Measurements from ENCODE around the gene KRT35.

The KRT35 gene

GRCh38 chr17:41451154-41451728 is 29.7 kb downstream of the KRT35 start:
- no peaks in the 10 kb centered on the region for H3K36me3 ChIP-seq (ENCODE audit: control insufficient read depth, insufficient read depth, low read length)
- H3K27me3 ChIP-seq (ENCODE audit: control insufficient read depth, insufficient read depth, low read length), result no peaks in the 10 kb centered on the region; the same call in 1 of the 2 replicates
- H3K9ac ChIP-seq (ENCODE audit: low read length), result no peak overlapping the region
- H3K4me1 ChIP-seq (ENCODE audit: control insufficient read depth, insufficient read depth, low read length), result peaks cover 3% of the 10 kb centered on the region; the same call in 1 of the 2 replicates
- no peak overlapping the region for H3K4me3 ChIP-seq (ENCODE audit: low read depth, low read length)
- no peak overlapping the region for H3K27ac ChIP-seq (ENCODE audit: low read depth, low read length)
- peaks cover 11% of the 10 kb centered on the region for H3K9me3 ChIP-seq (ENCODE audit: control insufficient read depth, insufficient read depth, low read depth, low read length)

GRCh38 chr17:41449008-41449407 is 31.9 kb downstream of the KRT35 start:
- H3K4me3 ChIP-seq (ENCODE audit: low read depth, low read length), result no peak overlapping the region
- H3K27ac ChIP-seq (ENCODE audit: low read depth, low read length), result no peak overlapping the region
- H3K4me1 ChIP-seq (ENCODE audit: control insufficient read depth, insufficient read depth, low read length), result peaks cover 3% of the 10 kb centered on the region; the same call in 1 of the 2 replicates
- H3K9ac ChIP-seq (ENCODE audit: low read length), result no peak overlapping the region
- no peaks in the 10 kb centered on the region; the same call in 1 of the 2 replicates for H3K27me3 ChIP-seq (ENCODE audit: control insufficient read depth, insufficient read depth, low read length)
- H3K9me3 ChIP-seq (ENCODE audit: control insufficient read depth, insufficient read depth, low read depth, low read length), result peaks cover 11% of the 10 kb centered on the region
- no peaks in the 10 kb centered on the region for H3K36me3 ChIP-seq (ENCODE audit: control insufficient read depth, insufficient read depth, low read length)

- no peaks in the 10 kb centered on the region; the same call in 1 of the 2 replicates for H3K27me3 ChIP-seq (ENCODE audit: control insufficient read depth, insufficient read depth, low read length)
- H3K4me1 ChIP-seq (ENCODE audit: control insufficient read depth, insufficient read depth, low read length), result peaks cover 3% of the 10 kb centered on the region; the same call in 1 of the 2 replicates
- H3K36me3 ChIP-seq (ENCODE audit: control insufficient read depth, insufficient read depth, low read length), result no peaks in the 10 kb centered on the region
- H3K27ac ChIP-seq (ENCODE audit: low read depth, low read length), result no peak overlapping the region
- no peak overlapping the region for H3K4me3 ChIP-seq (ENCODE audit: low read depth, low read length)
- H3K9me3 ChIP-seq (ENCODE audit: control insufficient read depth, insufficient read depth, low read depth, low read length), result peaks cover 11% of the 10 kb centered on the region
- H3K9ac ChIP-seq (ENCODE audit: low read length), result no peak overlapping the region
Observed at GRCh38 chr17:41448506-41448905, 32.4 kb downstream of the KRT35 start.

GRCh38 chr17:41446806-41447205 is 34.1 kb downstream of the KRT35 start:
- Histone ChIP-seq H3K9ac (ENCODE audit: low read length) (no peak overlapping the region), H3K27me3 (ENCODE audit: control insufficient read depth, insufficient read depth, low read length) (no peaks in the 10 kb centered on the region), H3K36me3 (ENCODE audit: control insufficient read depth, insufficient read depth, low read length) (no peaks in the 10 kb centered on the region), H3K4me3 (ENCODE audit: low read depth, low read length) (no peak overlapping the region), H3K9me3 (ENCODE audit: control insufficient read depth, insufficient read depth, low read depth, low read length) (peaks cover 6% of the 10 kb centered on the region), H3K4me1 (ENCODE audit: control insufficient read depth, insufficient read depth, low read length) (peaks cover 9% of the 10 kb centered on the region; the same call in 1 of the 2 replicates), H3K27ac (ENCODE audit: low read depth, low read length) (no peak overlapping the region)

GRCh38 chr17:41444640-41445039 is 36.3 kb downstream of the KRT35 start:
- no peaks in the 10 kb centered on the region for H3K9me3 ChIP-seq (ENCODE audit: control insufficient read depth, insufficient read depth, low read depth, low read length)
- H3K27ac ChIP-seq (ENCODE audit: low read depth, low read length), result no peak overlapping the region
- H3K36me3 ChIP-seq (ENCODE audit: control insufficient read depth, insufficient read depth, low read length), result no peaks in the 10 kb centered on the region
- no peak overlapping the region for H3K4me3 ChIP-seq (ENCODE audit: low read depth, low read length)
- H3K27me3 ChIP-seq (ENCODE audit: control insufficient read depth, insufficient read depth, low read length), result no peaks in the 10 kb centered on the region
- H3K4me1 ChIP-seq (ENCODE audit: control insufficient read depth, insufficient read depth, low read length), result peaks cover 9% of the 10 kb centered on the region; the same call in 1 of the 2 replicates
- no peak overlapping the region for H3K9ac ChIP-seq (ENCODE audit: low read length)

- Histone ChIP-seq H3K9ac (ENCODE audit: low read length) (no peak overlapping the region), H3K9me3 (ENCODE audit: control insufficient read depth, insufficient read depth, low read depth, low read length) (no peaks in the 10 kb centered on the region), H3K27ac (ENCODE audit: low read depth, low read length) (no peak overlapping the region), H3K27me3 (ENCODE audit: control insufficient read depth, insufficient read depth, low read length) (no peaks in the 10 kb centered on the region), H3K36me3 (ENCODE audit: control insufficient read depth, insufficient read depth, low read length) (no peaks in the 10 kb centered on the region), H3K4me1 (ENCODE audit: control insufficient read depth, insufficient read depth, low read length) (peaks cover 9% of the 10 kb centered on the region; the same call in 1 of the 2 replicates), H3K4me3 (ENCODE audit: low read depth, low read length) (no peak overlapping the region)
Observed at GRCh38 chr17:41444186-41444585, 36.8 kb downstream of the KRT35 start.

GRCh38 chr17:41442739-41443138 is 38.2 kb downstream of the KRT35 start:
- Histone ChIP-seq H3K4me1 (ENCODE audit: control insufficient read depth, insufficient read depth, low read length) (peaks cover 7% of the 10 kb centered on the region; the same call in 1 of the 2 replicates), H3K27me3 (ENCODE audit: control insufficient read depth, insufficient read depth, low read length) (no peaks in the 10 kb centered on the region), H3K36me3 (ENCODE audit: control insufficient read depth, insufficient read depth, low read length) (no peaks in the 10 kb centered on the region), H3K9me3 (ENCODE audit: control insufficient read depth, insufficient read depth, low read depth, low read length) (no peaks in the 10 kb centered on the region), H3K27ac (ENCODE audit: low read depth, low read length) (no peak overlapping the region), H3K4me3 (ENCODE audit: low read depth, low read length) (no peak overlapping the region), H3K9ac (ENCODE audit: low read length) (no peak overlapping the region)

- H3K9ac ChIP-seq (ENCODE audit: low read length), result no peak within 1 kb of the TSS
- no peaks in the 10 kb centered on the region for H3K27me3 ChIP-seq (ENCODE audit: control insufficient read depth, insufficient read depth, low read length)
- no peaks in the 10 kb centered on the region for H3K36me3 ChIP-seq (ENCODE audit: control insufficient read depth, insufficient read depth, low read length)
- 0 out of 2 replicates have a peak, but pooled peaks cover 6% of the 10 kb centered on the region for H3K4me1 ChIP-seq (ENCODE audit: control insufficient read depth, insufficient read depth, low read length)
- no peak within 1 kb of the TSS for H3K27ac ChIP-seq (ENCODE audit: low read depth, low read length)
- H3K9me3 ChIP-seq (ENCODE audit: control insufficient read depth, insufficient read depth, low read depth, low read length), result no peaks in the 10 kb centered on the region
- no peak within 1 kb of the TSS for H3K4me3 ChIP-seq (ENCODE audit: low read depth, low read length)
Observed at GRCh38 chr17:41440531-41441033, 40.4 kb downstream of the KRT35 start, which contains the start of gene KRT38. Gene KRT38, minus strand, starts transcription at chr17:41440983. Its CDS starts 62 bp downstream, at chr17:41440921.

GRCh38 chr17:41439375-41439774 is 41.6 kb downstream of the KRT35 start:
- Histone ChIP-seq H3K4me1 (ENCODE audit: control insufficient read depth, insufficient read depth, low read length) (0 out of 2 replicates have a peak, but pooled peaks cover 6% of the 10 kb centered on the region), H3K27me3 (ENCODE audit: control insufficient read depth, insufficient read depth, low read length) (no peaks in the 10 kb centered on the region), H3K9me3 (ENCODE audit: control insufficient read depth, insufficient read depth, low read depth, low read length) (no peaks in the 10 kb centered on the region), H3K27ac (ENCODE audit: low read depth, low read length) (no peak overlapping the region), H3K36me3 (ENCODE audit: control insufficient read depth, insufficient read depth, low read length) (no peaks in the 10 kb centered on the region), H3K9ac (ENCODE audit: low read length) (no peak overlapping the region), H3K4me3 (ENCODE audit: low read depth, low read length) (no peak overlapping the region)

- no peak overlapping the region for H3K27ac ChIP-seq (ENCODE audit: low read depth, low read length)
- H3K4me1 ChIP-seq (ENCODE audit: control insufficient read depth, insufficient read depth, low read length), result 0 out of 2 replicates have a peak, but pooled peaks cover under 1% of the 10 kb centered on the region
- no peak overlapping the region for H3K4me3 ChIP-seq (ENCODE audit: low read depth, low read length)
- H3K9me3 ChIP-seq (ENCODE audit: control insufficient read depth, insufficient read depth, low read depth, low read length), result no peaks in the 10 kb centered on the region
- H3K27me3 ChIP-seq (ENCODE audit: control insufficient read depth, insufficient read depth, low read length), result no peaks in the 10 kb centered on the region
- no peaks in the 10 kb centered on the region for H3K36me3 ChIP-seq (ENCODE audit: control insufficient read depth, insufficient read depth, low read length)
- H3K9ac ChIP-seq (ENCODE audit: low read length), result no peak overlapping the region
Observed at GRCh38 chr17:41437769-41438168, 43.2 kb downstream of the KRT35 start.

- Histone ChIP-seq H3K9me3 (ENCODE audit: control insufficient read depth, insufficient read depth, low read depth, low read length) (no peaks in the 10 kb centered on the region), H3K4me3 (ENCODE audit: low read depth, low read length) (no peak overlapping the region), H3K27ac (ENCODE audit: low read depth, low read length) (no peak overlapping the region), H3K9ac (ENCODE audit: low read length) (no peak overlapping the region), H3K27me3 (ENCODE audit: control insufficient read depth, insufficient read depth, low read length) (no peaks in the 10 kb centered on the region), H3K4me1 (ENCODE audit: control insufficient read depth, insufficient read depth, low read length) (no peaks in the 10 kb centered on the region), H3K36me3 (ENCODE audit: control insufficient read depth, insufficient read depth, low read length) (no peaks in the 10 kb centered on the region)
Observed at GRCh38 chr17:41437254-41437653, 43.7 kb downstream of the KRT35 start.
